Small intestine (tissue), 7 donors: Measurements from ENCODE around the gene MX2. TPM values are rescaled to one million over a fixed set of nuclear protein-coding genes. Genes with fewer than 3 reads are reported as not detected.

Experiments used
- DNase-seq, 2 donors: peaks; one replicate each; pipeline versions ENCODE4 v3.0.0 to v3.0.0-alpha.2; 2013
- FAIRE-seq: peaks from 2 replicates; lab custom pipeline; 2012; peaks lifted over from hg19 to GRCh38; lab: Jason Lieb, UNC
- H3K27ac ChIP-seq, 3 donors: one replicate each; pipeline ENCODE4 v1.5.1; 2013; ENCODE audit warnings: low read length in 2 of 3, mild to moderate bottlenecking in 2 of 3, control low read depth in 1 of 3, inconsistent platforms in 1 of 3, low read depth in 1 of 3, moderate library complexity in 1 of 3
- H3K27me3 ChIP-seq, 3 donors: one replicate each; pipeline ENCODE4 v1.6.1; 2013; ENCODE audit warnings: low read length in 3 of 3, inconsistent platforms in 1 of 3; ENCODE audit not compliant: control insufficient read depth in 3 of 3, insufficient read depth in 3 of 3
- H3K36me3 ChIP-seq, 3 donors: one replicate each; pipeline ENCODE4 v1.6.1; 2013; ENCODE audit warnings: low read length in 3 of 3, inconsistent platforms in 1 of 3, low read depth in 1 of 3, mild to moderate bottlenecking in 1 of 3, moderate library complexity in 1 of 3; ENCODE audit not compliant: control insufficient read depth in 3 of 3, insufficient read depth in 2 of 3
- H3K4me1 ChIP-seq, 3 donors: one replicate each; pipeline ENCODE4 v1.6.1; 2013; ENCODE audit warnings: low read length in 2 of 3, inconsistent platforms in 1 of 3, low read depth in 1 of 3, mild to moderate bottlenecking in 1 of 3, moderate library complexity in 1 of 3; ENCODE audit not compliant: control insufficient read depth in 3 of 3, insufficient read depth in 2 of 3
- H3K4me3 ChIP-seq, 3 donors: one replicate each; pipeline ENCODE4 v1.5.1; 2013; ENCODE audit warnings: low read length in 3 of 3, control low read depth in 1 of 3, inconsistent platforms in 1 of 3, low read depth in 1 of 3, mild to moderate bottlenecking in 1 of 3, moderate library complexity in 1 of 3
- H3K9me3 ChIP-seq, 2 donors: one replicate each; pipeline ENCODE4 v1.6.1; 2013; ENCODE audit warnings: low read depth in 1 of 2, low read length in 1 of 2; ENCODE audit not compliant: control insufficient read depth in 2 of 2, insufficient read depth in 1 of 2
- WGBS, 3 donors: extraction: QIAGEN DNeasy Blood & Tissue Kit; methylation state at CpG; one replicate each; pipeline ENCODE4 v1.1.7; 2013; 5-methylcytosine and 5-hydroxymethylcytosine counted together
- polyA plus RNA-seq, 4 donors: library from polyadenylated mRNA; stranded (reverse) in 3 of 4; unstranded in 1 of 4; fragments of 200-250 nt in 3 of 4; fragments of 120-200 nt in 1 of 4; gene quantifications; one replicate each; pipeline versions ENCODE4 v1.2.1 to v1.2.3, GENCODE V29; 2013
- donor health status: healthy with polysubstance abuse.
- donor health status: control.
- donor health status: control.
- donor health status: Bipolar disorder and iron deficiency.
- donor health status: healthy.

Gene MX2
- polyA plus RNA-seq, 4 donors: 2.9 to 9.1 (median 5.0) TPM

DNA sequence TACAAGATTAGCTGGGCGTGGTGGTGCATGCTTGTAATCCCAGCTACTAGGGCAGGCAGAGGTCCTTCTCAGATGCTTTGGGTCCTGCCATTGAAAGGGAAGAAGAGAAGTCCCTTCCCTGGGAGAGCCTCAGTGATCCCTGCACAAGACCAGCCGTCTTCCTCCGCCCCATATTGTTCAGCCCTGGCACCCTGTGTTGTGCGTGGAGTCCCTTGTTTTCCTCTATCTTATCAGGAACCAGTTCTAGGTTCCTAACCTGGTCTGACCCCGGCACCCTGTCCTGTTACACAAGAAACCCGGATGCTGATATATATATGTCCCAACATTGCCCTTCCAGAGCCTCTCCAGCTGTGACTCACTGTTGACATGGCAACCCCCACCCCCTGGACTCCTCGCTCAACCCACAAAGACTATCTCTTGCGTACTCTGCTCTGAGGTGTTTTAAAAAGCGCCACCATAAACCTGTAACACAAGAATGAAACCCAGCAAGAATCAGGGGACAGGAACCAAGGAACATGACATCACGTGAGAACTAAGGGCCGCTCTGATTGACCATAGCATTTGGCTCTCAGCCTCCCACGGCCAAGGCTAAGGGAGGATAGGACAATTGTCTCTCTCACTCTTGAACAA lies 4.8 kb downstream of the MX2 start:
- Histone ChIP-seq H3K27ac (peak overlapping the region; percentile 68 to 81 (median 75)), H3K9me3 (no peaks in the 10 kb centered on the region), H3K27me3 (no peaks in the 10 kb centered on the region), H3K4me1 (peaks cover 8 to 30% (median 25%) of the 10 kb centered on the region in 3 donors), H3K4me3 (no peak overlapping the region), H3K36me3 (no peaks in the 10 kb centered on the region)
- no peak for FAIRE-seq
- DNase-seq: peak; percentile 97 to 99
- WGBS, 3 donors: 21 to 57% (median 29%) methylated on average over 12 of the region's 12 CpGs

DNA sequence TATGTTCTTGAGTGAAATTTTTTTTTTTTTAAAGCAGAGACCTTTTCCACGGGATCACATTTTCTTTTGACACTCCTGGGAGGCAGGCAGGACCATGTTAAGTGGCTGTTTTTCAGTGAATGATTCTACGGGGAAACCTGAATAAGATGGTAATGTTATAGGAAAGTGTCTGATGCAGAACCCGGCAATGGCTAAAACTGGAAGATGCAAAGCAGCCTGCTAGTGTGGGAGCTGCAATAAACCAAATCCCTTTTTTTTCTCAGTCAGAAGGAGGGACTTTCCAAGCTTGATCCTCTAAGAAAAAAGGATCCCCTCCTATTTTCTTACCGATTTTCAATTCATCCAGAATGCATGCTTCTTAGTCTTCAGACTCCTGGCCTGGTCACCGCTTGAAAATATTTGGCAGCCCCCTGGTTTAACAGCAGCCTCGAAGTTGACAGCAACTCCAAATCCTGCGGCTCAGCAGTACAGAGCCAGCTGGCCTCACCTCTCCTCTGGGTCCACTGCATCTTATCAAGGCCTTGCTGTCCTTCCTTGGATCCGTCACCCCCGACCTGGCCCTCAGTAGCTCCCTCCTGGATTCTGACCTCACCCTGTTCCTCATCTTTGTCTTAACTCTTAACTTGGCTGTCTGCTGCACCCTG lies 5.6 kb downstream of the MX2 start:
- DNase-seq: peak in 1 of 2 donors; percentile 8
- FAIRE-seq: no peak
- 44 to 54% (median 54%) methylated on average over 9 of the region's 9 CpGs for WGBS, 3 donors
- Histone ChIP-seq H3K27me3 (no peaks in the 10 kb centered on the region), H3K36me3 (no peaks in the 10 kb centered on the region), H3K4me3 (no peak overlapping the region), H3K27ac (peak overlapping the region in 2 of 3 donors; percentile 10 to 75), H3K9me3 (no peaks in the 10 kb centered on the region), H3K4me1 (peaks cover 8 to 25% (median 24%) of the 10 kb centered on the region in 3 donors)

DNA sequence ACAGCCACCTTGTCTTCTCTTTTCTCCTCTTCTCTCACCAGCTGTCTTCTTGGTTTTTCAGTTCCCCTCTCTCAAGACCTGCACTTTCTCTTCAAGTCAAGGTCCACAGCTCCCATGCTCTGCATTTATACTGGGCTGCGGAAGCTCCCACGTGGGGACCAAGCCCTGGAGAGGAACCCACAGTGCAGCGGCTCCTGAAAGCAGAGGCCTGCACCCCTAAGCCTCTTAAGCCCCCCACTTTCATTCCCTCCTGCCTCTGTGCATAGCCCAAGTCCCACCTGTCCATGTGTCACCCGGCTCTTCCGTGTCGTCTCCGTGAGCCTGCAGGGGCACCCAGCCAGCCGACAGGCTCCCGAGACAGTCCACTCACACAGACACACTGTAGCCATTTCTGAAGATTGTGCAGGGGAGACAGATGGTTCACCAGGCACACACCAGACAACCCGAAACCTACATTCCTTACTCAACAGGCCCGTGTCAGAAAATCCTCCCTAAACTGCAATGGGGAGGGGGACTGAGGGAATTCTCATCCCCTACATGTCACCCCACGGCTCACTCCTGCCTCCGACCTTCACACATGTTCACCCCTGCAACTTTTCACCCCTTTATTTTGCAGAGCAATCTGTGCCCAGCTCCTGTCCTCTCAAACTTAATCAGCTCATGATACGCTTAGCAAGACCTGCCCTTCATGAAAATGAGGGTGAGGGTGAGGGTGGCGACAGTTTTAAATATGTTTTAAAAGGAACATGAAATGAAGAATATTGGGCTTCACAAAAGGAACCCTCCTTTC lies 6.3 kb downstream of the MX2 start:
- FAIRE-seq: no peak
- Histone ChIP-seq H3K9me3 (no peaks in the 10 kb centered on the region), H3K4me1 (peaks cover 8 to 25% (median 23%) of the 10 kb centered on the region in 3 donors), H3K36me3 (no peaks in the 10 kb centered on the region), H3K27me3 (no peaks in the 10 kb centered on the region), H3K27ac (peak overlapping the region in 1 of 3 donors; percentile 10), H3K4me3 (no peak overlapping the region)
- DNase-seq: peak in 1 of 2 donors; percentile 39
- 81 to 90% (median 88%) methylated on average over 15 of the region's 15 CpGs for WGBS, 3 donors

GRCh38 chr21:41368735-41369104 lies 6.9 kb downstream of the MX2 start:
- H3K4me1 ChIP-seq: peaks cover 8 to 23% (median 19%) of the 10 kb centered on the region in 3 donors
- WGBS, 3 donors: 38 to 54% (median 42%) methylated on average over 4 of the region's 4 CpGs

DNA sequence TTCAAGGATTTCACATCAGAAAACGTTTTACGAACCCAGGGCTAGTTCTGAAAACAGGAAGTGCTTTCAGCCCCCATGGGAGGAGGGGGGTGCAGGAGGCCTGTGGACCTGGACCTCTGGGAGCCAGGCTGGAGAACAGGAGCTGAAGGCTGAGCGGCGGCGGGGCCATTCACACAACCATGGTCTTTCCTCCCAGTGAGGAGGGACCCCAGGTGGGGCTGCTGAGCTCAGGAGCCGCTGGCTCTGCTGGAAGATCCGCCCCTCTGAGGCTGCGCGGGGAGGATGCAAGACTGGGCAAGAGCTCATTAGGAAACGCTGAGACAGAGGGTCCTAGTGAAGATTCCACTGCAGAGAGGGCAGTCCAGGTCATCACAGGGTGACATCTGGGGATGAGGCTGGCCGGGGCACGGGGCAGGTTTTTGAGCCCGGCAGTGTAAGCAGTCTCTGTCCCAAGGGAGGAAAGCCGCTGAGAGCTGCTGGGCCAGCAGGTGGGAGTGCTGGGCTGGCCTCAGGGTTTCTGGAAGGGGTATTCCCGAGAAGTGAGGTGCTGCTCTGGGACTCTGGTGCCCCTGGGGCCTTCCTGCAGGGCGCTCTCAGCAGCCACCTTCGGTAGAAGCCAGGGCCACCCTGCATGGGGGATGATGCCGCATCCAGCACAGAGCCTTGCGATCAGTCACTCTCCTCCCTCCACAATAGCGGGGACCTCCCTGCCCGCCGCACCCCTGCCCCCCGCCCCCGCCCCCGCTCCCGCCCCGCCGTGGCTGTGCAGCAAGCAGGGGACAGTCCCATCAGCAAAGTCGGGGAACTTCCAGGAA lies 7.5 kb downstream of the MX2 start:
- WGBS, 3 donors: 20 to 48% (median 46%) methylated on average over 24 to 29 of the region's 29 CpGs
- peak overlapping the region in 2 of 3 donors; percentile 22 to 65 for H3K27ac ChIP-seq

More at GRCh38 chr21:41368735-41369104, 6.9 kb downstream of the MX2 start:
- Histone ChIP-seq H3K27ac (peak overlapping the region in 2 of 3 donors; percentile 14 to 65), H3K36me3 (no peaks in the 10 kb centered on the region), H3K27me3 (no peaks in the 10 kb centered on the region), H3K9me3 (no peaks in the 10 kb centered on the region), H3K4me3 (no peak overlapping the region)
- no peak for FAIRE-seq
- DNase-seq: no peak

GRCh38 chr21:41369920-41370839 lies 8.4 kb downstream of the MX2 start:
- 66 to 70% (median 69%) methylated on average over 30 of the region's 30 CpGs for WGBS, 3 donors
- DNase-seq (peak in 1 of 2 donors; percentile 38), FAIRE-seq (no peak)
- H3K27me3 ChIP-seq: no peaks in the 10 kb centered on the region
- H3K9me3 ChIP-seq: no peaks in the 10 kb centered on the region
- H3K4me3 ChIP-seq: peak overlapping the region in 2 of 3 donors; percentile 4 to 24
- peaks cover 5 to 23% (median 19%) of the 10 kb centered on the region in 3 donors for H3K4me1 ChIP-seq
- no peaks in the 10 kb centered on the region for H3K36me3 ChIP-seq
- H3K27ac ChIP-seq: peak overlapping the region in 1 of 3 donors; percentile 65

More for the DNA sequence above, 7.5 kb downstream of the MX2 start:
- Histone ChIP-seq H3K4me1 (peaks cover 5 to 23% (median 19%) of the 10 kb centered on the region in 3 donors), H3K36me3 (no peaks in the 10 kb centered on the region), H3K27me3 (no peaks in the 10 kb centered on the region), H3K4me3 (peak overlapping the region in 2 of 3 donors; percentile 4 to 24), H3K9me3 (no peaks in the 10 kb centered on the region)
- DNase-seq (peak in 1 of 2 donors; percentile 51), FAIRE-seq (no peak)
